ENCODE data around the gene BORA. TPM values are rescaled to one million over a fixed set of nuclear protein-coding genes. Genes with fewer than 3 reads are reported as not detected.
A peak's percentile ranks its signal among the peaks of the same experiment; 100 is the strongest.
"Not testable (repeated sequence)": the region's sequence is repeated elsewhere in the genome, so short reads cannot be mapped to it uniquely, and the experiment has no call there.

BORA gene
- total RNA-seq, 1 experiment from 2014 or later = 8.0 TPM

GRCh38 chr13:72781451-72782439 lies 54.0 kb downstream of the BORA start, which contains the start of the genes DIS3 and PIBF1:
Gene DIS3 (minus strand): TSS chr13:72781900. CDS start chr13:72781832, 68 bp downstream.
Gene PIBF1 (plus strand): TSS chr13:72782133. CDS start chr13:72783470, 1,337 bp downstream.
- TF ChIP-seq POLR2AphosphoS5 (IDR thresholded peaks at IDR 0.05; ENCODE audit: low read depth, low read length) (peak; percentile 78), CTCF (IDR thresholded peaks at IDR 0.05) (no peak), TCF7L2 (IDR thresholded peaks at IDR 0.05; ENCODE audit: low read depth, low read length) (no peak), SIN3A (IDR thresholded peaks at IDR 0.05; ENCODE audit: borderline replicate concordance, insufficient read depth, low read depth, low read length) (0 out of 2 replicates have a peak, but pooled peaks have one; percentile 27), REST (IDR thresholded peaks at IDR 0.05; ENCODE audit: insufficient read depth in 1 of 2, low read depth in 2 of 2, low read length in 1 of 2) (no peak)
- no peaks in the 10 kb centered on the region for H3K9me3 ChIP-seq (ENCODE audit: control insufficient read depth, insufficient read depth, low read depth, low read length)
- in situ Hi-C loops (cut with HindIII; ENCODE audit: low pct_unique_long_range_greater_than_20kb, low sequenced_read_pairs) (no loop called here), intact Hi-C loops (cut with micrococcal nuclease; ENCODE audit: unreplicated experiment) (no loop called here)
- peaks cover 3% of the 10 kb centered on the region; the same call in 1 of the 2 replicates for H3K4me1 ChIP-seq (ENCODE audit: control insufficient read depth, insufficient read depth, low read length)
- CTCF ChIA-PET = no interaction called here
- DNase-seq (ENCODE audit: low read depth, low spot score) (peak; percentile 82), ATAC-seq (peak; percentile 99)
- H3K4me3 ChIP-seq (ENCODE audit: low read depth in 2 of 2, low read length in 2 of 2) = peak within 1 kb of the TSS; percentile 84 to 93
- H3K36me3 ChIP-seq (ENCODE audit: control insufficient read depth, insufficient read depth, low read length) = peaks cover 17% of the 10 kb centered on the region
- no TSS peak for BruUV-seq (replicated peaks)
- H3K27me3 ChIP-seq (ENCODE audit: control insufficient read depth, insufficient read depth, low read length) = no peaks in the 10 kb centered on the region
- POLR2A ChIA-PET = interaction anchor here (0.6 kb wide), 1 partner anchor 45 kb away, joined by 3 read pairs; no protein-coding TSS in a partner anchor
- peak within 1 kb of the TSS; percentile 95 for H3K27ac ChIP-seq (ENCODE audit: low read length)

- no peaks in the 10 kb centered on the region for H3K9me3 ChIP-seq (ENCODE audit: control insufficient read depth, insufficient read depth, low read depth, low read length)
- CTCF ChIA-PET = no interaction called here
- peaks cover 3% of the 10 kb centered on the region; the same call in 1 of the 2 replicates for H3K4me1 ChIP-seq (ENCODE audit: control insufficient read depth, insufficient read depth, low read length)
- in situ Hi-C loops (cut with HindIII; ENCODE audit: low pct_unique_long_range_greater_than_20kb, low sequenced_read_pairs) = no loop called here
- BruUV-seq (replicated peaks) = no TSS peak
- POLR2A ChIA-PET = no interaction called here
- peaks cover 15% of the 10 kb centered on the region for H3K36me3 ChIP-seq (ENCODE audit: control insufficient read depth, insufficient read depth, low read length)
- DNase-seq (ENCODE audit: low read depth, low spot score) (no peak), ATAC-seq (no peak)
- H3K27ac ChIP-seq (ENCODE audit: low read length) = peak overlapping the region; percentile 95
- no peak for TF ChIP-seq REST (IDR thresholded peaks at IDR 0.05; ENCODE audit: insufficient read depth in 1 of 2, low read depth in 2 of 2, low read length in 1 of 2)
- no peak for TF ChIP-seq TCF7L2 (IDR thresholded peaks at IDR 0.05; ENCODE audit: low read depth, low read length)
- TF ChIP-seq SIN3A (IDR thresholded peaks at IDR 0.05; ENCODE audit: borderline replicate concordance, insufficient read depth, low read depth, low read length) = no peak
- no peaks in the 10 kb centered on the region for H3K27me3 ChIP-seq (ENCODE audit: control insufficient read depth, insufficient read depth, low read length)
- intact Hi-C loops (cut with micrococcal nuclease; ENCODE audit: unreplicated experiment) = no loop called here
- peak overlapping the region; percentile 84 to 93 for H3K4me3 ChIP-seq (ENCODE audit: low read depth in 2 of 2, low read length in 2 of 2)
Measured at GRCh38 chr13:72782717-72783116, 55.0 kb downstream of the BORA start.

GRCh38 chr13:72784679-72785078 lies 57.0 kb downstream of the BORA start:
- DNase-seq (ENCODE audit: low read depth, low spot score); H3K27ac ChIP-seq (ENCODE audit: low read length); H3K27me3 ChIP-seq (ENCODE audit: control insufficient read depth, insufficient read depth, low read length); CTCF ChIA-PET; H3K36me3 ChIP-seq (ENCODE audit: control insufficient read depth, insufficient read depth, low read length); H3K9me3 ChIP-seq (ENCODE audit: control insufficient read depth, insufficient read depth, low read depth, low read length); intact Hi-C loops (cut with micrococcal nuclease; ENCODE audit: unreplicated experiment); H3K4me3 ChIP-seq (ENCODE audit: low read depth in 2 of 2, low read length in 2 of 2); in situ Hi-C loops (cut with HindIII; ENCODE audit: low pct_unique_long_range_greater_than_20kb, low sequenced_read_pairs); H3K4me1 ChIP-seq (ENCODE audit: control insufficient read depth, insufficient read depth, low read length); ATAC-seq; BruUV-seq (replicated peaks): not testable (repeated sequence)
- POLR2A ChIA-PET = interaction anchor here (0.6 kb wide), 1 partner anchor 160 kb away, joined by 6 read pairs; no protein-coding TSS in a partner anchor

Measured in Panc1 (cell line).